HepG2 (cell line): ENCODE results near the gene TMOD3. TPM values are rescaled to one million over a fixed set of nuclear protein-coding genes. Genes with fewer than 3 reads are reported as not detected.

ENCODE experiments used
- ZNF207 ChIP-seq: fragments of 450-650 bp; IDR thresholded peaks from 2 replicates; pipeline ENCODE4 v1.6.1; 2016; ENCODE audit warnings: antibody characterized with exemption, borderline replicate concordance
- polyA plus RNA-seq, 8 experiments: library from polyadenylated mRNA; depleted of rRNA in 3 of 8; stranded (reverse) in 7 of 8; unstranded in 1 of 8; fragments of >200 nt; fragmentation: Illumina TruSeq in 4 of 8; extraction: Trizol in 4 of 8; gene quantifications; 2 replicates each; pipeline versions ENCODE4 v1.2.1 to v1.2.3, GENCODE V29; 2011 to 2016; ENCODE audit warnings: low read depth in 4 of 8, missing spikeins in 1 of 8, mixed read lengths in 1 of 8; ENCODE audit not compliant: insufficient read depth in 1 of 8
- total RNA-seq, 5 experiments: library from RNA; depleted of rRNA; stranded (reverse); fragments of >200 nt; fragmentation: Illumina TruSeq; extraction: Trizol; gene quantifications; 2 replicates each; pipeline ENCODE4 v1.2.3, GENCODE V29; 2016; ENCODE audit warnings: low read depth in 1 of 5
- TF ChIP-seq, protein P1 (sequence below): sonication (generic); formaldehyde crosslinking; IDR thresholded peaks from 2 replicates; pipeline ENCODE4 v1.4.0; 2020; ENCODE audit warnings: mild to moderate bottlenecking, low read depth, missing genetic modification reagents
- TF ChIP-seq, protein P2 (sequence below): sonication (generic); formaldehyde crosslinking; IDR thresholded peaks from 2 replicates; pipeline ENCODE4 v1.4.0; 2020; ENCODE audit warnings: mild to moderate bottlenecking, missing genetic modification reagents

Gene TMOD3
- total and polyA plus RNA-seq, 2 of the 13 experiments (the other 11 are each of a cell fraction or from before 2014, with no cell fraction given), result 5.1 to 23.2 TPM

GRCh38 chr15:51904931-51905330, 75.5 kb downstream of the TMOD3 start (continued):
- TF ChIP-seq, protein P1, sequence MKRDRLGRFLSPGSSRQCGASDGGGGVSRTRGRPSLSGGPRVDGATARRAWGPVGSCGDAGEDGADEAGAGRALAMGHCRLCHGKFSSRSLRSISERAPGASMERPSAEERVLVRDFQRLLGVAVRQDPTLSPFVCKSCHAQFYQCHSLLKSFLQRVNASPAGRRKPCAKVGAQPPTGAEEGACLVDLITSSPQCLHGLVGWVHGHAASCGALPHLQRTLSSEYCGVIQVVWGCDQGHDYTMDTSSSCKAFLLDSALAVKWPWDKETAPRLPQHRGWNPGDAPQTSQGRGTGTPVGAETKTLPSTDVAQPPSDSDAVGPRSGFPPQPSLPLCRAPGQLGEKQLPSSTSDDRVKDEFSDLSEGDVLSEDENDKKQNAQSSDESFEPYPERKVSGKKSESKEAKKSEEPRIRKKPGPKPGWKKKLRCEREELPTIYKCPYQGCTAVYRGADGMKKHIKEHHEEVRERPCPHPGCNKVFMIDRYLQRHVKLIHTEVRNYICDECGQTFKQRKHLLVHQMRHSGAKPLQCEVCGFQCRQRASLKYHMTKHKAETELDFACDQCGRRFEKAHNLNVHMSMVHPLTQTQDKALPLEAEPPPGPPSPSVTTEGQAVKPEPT (CRISPR knock-in tag), result no peak
- TF ChIP-seq, protein P2, sequence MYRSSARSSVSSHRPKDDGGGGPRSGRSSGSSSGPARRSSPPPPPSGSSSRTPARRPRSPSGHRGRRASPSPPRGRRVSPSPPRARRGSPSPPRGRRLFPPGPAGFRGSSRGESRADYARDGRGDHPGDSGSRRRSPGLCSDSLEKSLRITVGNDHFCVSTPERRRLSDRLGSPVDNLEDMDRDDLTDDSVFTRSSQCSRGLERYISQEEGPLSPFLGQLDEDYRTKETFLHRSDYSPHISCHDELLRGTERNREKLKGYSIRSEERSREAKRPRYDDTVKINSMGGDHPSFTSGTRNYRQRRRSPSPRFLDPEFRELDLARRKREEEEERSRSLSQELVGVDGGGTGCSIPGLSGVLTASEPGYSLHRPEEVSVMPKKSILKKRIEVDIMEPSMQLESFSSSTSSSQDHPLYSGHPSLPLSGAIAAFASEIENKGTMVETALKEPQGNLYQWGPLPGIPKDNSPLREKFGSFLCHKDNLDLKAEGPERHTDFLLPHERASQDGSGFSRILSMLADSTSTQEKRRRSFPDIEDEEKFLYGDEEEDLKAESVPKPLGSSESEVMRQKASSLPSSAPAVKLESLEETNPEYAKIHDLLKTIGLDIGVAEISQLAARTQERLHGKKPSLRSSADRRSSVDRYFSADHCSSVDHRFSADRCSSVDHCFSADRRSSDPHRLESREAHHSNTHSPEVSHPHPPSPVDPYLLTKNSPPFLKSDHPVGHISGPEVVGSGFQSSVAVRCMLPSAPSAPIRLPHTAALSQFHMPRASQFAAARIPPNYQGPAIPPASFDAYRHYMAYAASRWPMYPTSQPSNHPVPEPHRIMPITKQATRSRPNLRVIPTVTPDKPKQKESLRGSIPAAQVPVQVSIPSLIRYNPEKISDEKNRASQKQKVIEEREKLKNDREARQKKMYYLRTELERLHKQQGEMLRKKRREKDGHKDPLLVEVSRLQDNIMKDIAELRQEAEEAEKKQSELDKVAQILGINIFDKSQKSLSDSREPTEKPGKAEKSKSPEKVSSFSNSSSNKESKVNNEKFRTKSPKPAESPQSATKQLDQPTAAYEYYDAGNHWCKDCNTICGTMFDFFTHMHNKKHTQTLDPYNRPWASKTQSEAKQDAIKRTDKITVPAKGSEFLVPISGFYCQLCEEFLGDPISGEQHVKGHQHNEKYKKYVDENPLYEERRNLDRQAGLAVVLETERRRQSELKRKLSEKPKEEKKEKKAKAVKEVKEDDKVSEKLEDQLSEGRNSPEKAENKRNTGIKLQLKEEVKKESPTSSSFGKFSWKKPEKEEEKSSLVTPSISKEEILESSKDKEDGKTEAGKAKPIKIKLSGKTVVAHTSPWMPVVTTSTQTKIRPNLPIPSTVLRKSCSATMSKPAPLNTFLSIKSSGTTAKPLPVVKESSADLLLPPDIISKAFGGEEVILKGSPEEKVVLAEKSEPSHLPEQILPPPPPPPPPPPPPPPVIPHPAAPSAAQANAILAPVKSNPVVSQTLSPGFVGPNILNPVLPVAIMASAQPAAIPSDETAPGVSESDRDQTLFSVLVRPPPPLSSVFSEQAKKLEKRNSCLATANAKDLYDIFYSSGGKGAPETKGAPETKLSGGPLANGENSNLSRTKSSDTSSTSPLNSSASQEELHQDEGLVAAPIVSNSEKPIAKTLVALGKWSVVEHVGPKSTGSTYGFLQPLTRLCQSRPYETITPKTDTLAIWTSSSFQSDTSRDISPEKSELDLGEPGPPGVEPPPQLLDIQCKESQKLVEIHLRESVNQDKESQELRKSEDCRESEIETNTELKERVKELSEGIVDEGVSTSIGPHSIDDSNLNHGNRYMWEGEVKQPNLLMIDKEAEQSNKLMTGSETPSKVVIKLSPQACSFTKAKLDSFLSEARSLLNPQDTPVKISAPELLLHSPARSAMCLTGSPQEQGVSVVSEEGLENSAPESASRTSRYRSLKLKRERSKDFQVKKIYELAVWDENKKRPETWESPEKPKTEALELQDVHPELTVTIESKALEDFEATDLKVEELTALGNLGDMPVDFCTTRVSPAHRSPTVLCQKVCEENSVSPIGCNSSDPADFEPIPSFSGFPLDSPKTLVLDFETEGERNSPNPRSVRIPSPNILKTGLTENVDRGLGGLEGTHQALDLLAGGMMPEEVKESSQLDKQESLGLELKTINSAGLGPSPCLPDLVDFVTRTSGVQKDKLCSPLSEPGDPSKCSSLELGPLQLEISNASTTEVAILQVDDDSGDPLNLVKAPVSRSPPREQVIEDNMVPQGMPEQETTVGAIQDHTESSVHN, result no peak
- TF ChIP-seq ZNF207, result no peak
